ENCODE results near the gene AGAP1. TPM values are rescaled to one million over a fixed set of nuclear protein-coding genes. Genes with fewer than 3 reads are reported as not detected.

AGAP1 gene
- total RNA-seq, 1 donor from 2014 or later, result 43.8 TPM

GRCh38 chr2:236171680-236172254 lies 677.9 kb downstream of the AGAP1 start:
- DNase-seq (ENCODE audit: extremely low spot score, unreplicated experiment), result no peak
- Mint-ChIP-seq H3K4me3 (ENCODE audit: unreplicated experiment) (peak overlapping the region; percentile 48), H3K27me3 (ENCODE audit: unreplicated experiment) (no peaks in the 10 kb centered on the region), H3K27ac (ENCODE audit: unreplicated experiment) (peak overlapping the region; percentile 92), H3K36me3 (ENCODE audit: unreplicated experiment) (no peaks in the 10 kb centered on the region), H3K9me3 (ENCODE audit: unreplicated experiment) (no peaks in the 10 kb centered on the region), H3K4me1 (ENCODE audit: unreplicated experiment) (peaks cover 72% of the 10 kb centered on the region)
- no peak for TF ChIP-seq CTCF (IDR thresholded peaks at IDR 0.05)

GRCh38 chr2:236172255-236173035 lies 678.6 kb downstream of the AGAP1 start:
- DNase-seq (ENCODE audit: extremely low spot score, unreplicated experiment), result no peak
- Mint-ChIP-seq H3K27me3 (ENCODE audit: unreplicated experiment) (no peaks in the 10 kb centered on the region), H3K4me3 (ENCODE audit: unreplicated experiment) (peak overlapping the region; percentile 48), H3K4me1 (ENCODE audit: unreplicated experiment) (peaks cover 74% of the 10 kb centered on the region), H3K36me3 (ENCODE audit: unreplicated experiment) (no peaks in the 10 kb centered on the region), H3K9me3 (ENCODE audit: unreplicated experiment) (no peaks in the 10 kb centered on the region), H3K27ac (ENCODE audit: unreplicated experiment) (peak overlapping the region; percentile 92)
- TF ChIP-seq CTCF (IDR thresholded peaks at IDR 0.05), result no peak

GRCh38 chr2:236173036-236173728 lies 679.3 kb downstream of the AGAP1 start:
- Mint-ChIP-seq H3K4me1 (ENCODE audit: unreplicated experiment) (peaks cover 80% of the 10 kb centered on the region), H3K36me3 (ENCODE audit: unreplicated experiment) (no peaks in the 10 kb centered on the region), H3K4me3 (ENCODE audit: unreplicated experiment) (peak overlapping the region; percentile 44), H3K9me3 (ENCODE audit: unreplicated experiment) (no peaks in the 10 kb centered on the region), H3K27me3 (ENCODE audit: unreplicated experiment) (no peaks in the 10 kb centered on the region), H3K27ac (ENCODE audit: unreplicated experiment) (peak overlapping the region; percentile 92)
- DNase-seq (ENCODE audit: extremely low spot score, unreplicated experiment), result no peak
- TF ChIP-seq CTCF (IDR thresholded peaks at IDR 0.05), result no peak

GRCh38 chr2:236173729-236174607 lies 680.1 kb downstream of the AGAP1 start:
- no peak for DNase-seq (ENCODE audit: extremely low spot score, unreplicated experiment)
- Mint-ChIP-seq H3K4me1 (ENCODE audit: unreplicated experiment) (peaks cover 84% of the 10 kb centered on the region), H3K36me3 (ENCODE audit: unreplicated experiment) (no peaks in the 10 kb centered on the region), H3K9me3 (ENCODE audit: unreplicated experiment) (no peaks in the 10 kb centered on the region), H3K4me3 (ENCODE audit: unreplicated experiment) (peak overlapping the region; percentile 36), H3K27ac (ENCODE audit: unreplicated experiment) (peak overlapping the region; percentile 86), H3K27me3 (ENCODE audit: unreplicated experiment) (no peaks in the 10 kb centered on the region)
- TF ChIP-seq CTCF (IDR thresholded peaks at IDR 0.05), result no peak

All from osteocyte (in vitro differentiated cells).